Cerebellar nuclear complex (tissue), 1 donor: ENCODE measurements around the gene DCC.

ENCODE experiments used
- DNase-seq, 2 experiments: peaks; one replicate each; lab custom pipeline; 2025; lab: John Stamatoyannopoulos, UW

The DCC gene

DNA sequence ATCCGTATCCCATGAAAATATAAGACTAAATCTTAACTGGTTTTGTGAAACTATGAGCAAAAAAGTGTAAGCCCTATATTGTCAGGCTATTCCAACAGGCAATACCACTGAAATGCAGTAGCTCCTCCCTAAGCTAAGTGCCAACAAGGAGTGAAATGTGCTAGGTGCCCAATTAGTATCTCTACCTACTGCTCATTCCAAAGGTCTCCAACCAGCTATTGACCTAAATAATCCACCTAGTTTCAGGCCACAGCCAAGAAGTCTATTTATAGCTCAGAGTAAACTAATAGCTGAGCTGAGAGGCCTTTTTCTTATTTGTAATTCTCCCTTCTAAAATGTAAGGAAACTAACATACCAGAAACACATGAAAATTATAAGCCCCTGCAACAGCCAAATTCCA, 482.2 kb downstream of the DCC start:
- DNase-seq = peak; percentile 60 to 94

DNA sequence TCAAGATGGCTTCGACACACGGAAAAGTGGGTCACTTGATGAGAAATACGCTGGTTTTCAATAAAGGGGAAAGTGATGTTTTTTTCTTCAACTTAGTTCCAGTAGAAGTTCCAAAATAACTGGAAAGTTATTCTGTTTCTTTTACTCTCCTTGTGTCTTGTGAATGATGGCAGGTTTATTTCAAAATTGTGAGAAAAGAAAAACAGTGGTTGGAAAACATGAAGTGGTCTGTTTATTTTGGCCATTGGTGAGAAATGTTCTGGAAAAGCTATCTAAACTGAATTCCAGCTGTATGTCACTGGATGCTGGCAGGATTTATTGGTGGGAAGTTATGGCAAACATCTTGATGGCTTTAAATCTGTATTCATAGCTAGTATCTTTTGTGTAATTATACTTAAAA, 484.1 kb downstream of the DCC start:
- no peak for DNase-seq

DNA sequence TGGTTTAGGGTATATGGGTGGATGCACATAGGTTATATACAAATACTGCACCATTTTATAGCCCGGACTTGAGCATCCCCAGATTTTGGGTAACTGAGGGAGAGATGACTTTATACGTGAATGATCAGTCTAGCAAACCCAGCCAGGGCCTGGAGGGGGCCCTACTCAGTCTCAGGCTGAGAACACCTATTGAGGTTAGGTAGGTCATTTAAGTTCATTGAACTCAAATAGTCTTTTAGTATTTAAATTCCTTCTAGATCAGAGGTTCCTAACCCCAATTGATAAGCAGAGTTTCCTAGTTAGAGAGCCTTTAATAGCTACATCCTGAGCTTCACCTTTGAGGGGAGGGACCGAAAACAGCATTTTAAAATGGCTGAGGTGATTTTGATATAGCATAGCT, 487.0 kb downstream of the DCC start:
- DNase-seq = no peak

DNA sequence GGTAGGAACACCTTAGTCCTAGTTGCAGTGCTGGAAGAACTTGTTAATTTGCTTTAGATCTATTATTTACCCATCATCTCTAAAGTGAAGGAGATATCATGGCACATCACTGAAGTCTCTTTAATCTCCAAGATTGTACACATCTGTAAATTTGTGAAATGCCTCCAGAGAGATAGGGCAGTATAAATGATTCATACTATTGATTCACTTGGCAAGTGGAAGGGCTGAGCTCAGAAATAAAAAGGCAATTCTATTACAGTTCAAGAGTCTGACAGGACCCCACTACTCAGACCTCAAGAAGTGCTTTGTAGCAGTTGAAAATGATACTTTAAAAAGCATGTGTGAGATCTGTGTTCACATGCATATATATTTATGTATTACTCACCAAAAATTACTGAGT, 489.3 kb downstream of the DCC start:
- no peak for DNase-seq

DNA sequence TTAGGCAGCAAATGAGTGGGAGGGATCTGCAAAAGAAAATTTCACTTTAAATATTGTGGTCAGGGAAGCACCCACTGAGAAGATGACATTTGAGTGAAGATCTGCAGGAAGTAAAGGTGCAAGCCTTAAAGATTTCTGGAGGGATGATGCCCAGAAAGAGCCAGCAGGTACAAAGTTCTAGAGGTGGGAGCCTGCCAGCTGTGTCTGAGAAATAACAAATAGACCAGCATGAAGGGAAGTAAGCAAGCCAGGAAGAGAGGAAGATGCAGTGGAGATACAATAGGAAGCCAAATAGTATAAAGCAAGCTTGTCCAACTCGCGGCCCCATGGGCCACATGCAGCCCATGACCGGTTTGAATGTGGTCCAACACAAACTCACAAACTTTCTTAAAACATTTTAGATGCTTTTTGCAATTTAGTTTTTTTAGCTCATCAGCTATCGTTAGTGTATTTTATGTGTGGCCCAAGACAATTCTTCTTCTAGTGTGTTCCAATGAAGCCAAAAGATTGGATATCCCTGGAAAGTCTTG, 489.9 kb downstream of the DCC start:
- no peak for DNase-seq

DNA sequence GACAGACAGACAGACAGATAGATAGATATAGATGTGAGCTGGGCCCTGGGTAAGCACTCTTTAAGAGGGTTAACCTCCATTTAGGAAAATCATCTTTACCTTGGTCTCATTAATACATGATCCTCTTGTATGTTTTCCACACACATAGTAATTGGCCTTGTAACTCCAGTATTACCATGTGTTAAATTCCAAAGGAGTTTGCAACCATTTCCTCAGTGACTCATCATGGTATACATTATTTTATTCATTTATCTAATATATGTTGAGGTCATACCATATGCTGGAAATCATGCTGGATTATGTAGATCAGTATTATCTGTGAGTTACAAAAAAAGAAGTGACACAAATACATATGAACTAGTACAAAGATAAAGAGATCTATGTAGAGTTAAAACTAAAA, 504.3 kb downstream of the DCC start:
- DNase-seq = no peak

DNA sequence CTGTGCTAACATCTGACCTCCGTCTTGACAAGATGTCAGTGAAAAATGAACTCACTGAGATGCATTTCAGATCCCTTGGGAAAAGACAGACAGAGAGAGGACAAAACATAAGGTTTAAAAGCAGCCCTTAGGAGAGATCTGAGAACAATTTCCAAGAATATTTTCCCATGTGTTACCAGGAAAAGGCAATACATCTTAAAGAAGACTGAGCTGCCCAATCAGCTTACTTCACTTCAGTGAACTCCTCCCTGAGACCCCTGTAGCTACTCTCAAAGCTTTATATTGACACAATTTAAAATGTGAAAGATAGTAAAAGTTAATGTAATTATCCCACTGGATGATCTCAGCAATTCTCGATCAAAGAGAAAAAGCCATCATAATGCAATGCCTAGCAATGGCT, 505.0 kb downstream of the DCC start:
- DNase-seq = no peak

DNA sequence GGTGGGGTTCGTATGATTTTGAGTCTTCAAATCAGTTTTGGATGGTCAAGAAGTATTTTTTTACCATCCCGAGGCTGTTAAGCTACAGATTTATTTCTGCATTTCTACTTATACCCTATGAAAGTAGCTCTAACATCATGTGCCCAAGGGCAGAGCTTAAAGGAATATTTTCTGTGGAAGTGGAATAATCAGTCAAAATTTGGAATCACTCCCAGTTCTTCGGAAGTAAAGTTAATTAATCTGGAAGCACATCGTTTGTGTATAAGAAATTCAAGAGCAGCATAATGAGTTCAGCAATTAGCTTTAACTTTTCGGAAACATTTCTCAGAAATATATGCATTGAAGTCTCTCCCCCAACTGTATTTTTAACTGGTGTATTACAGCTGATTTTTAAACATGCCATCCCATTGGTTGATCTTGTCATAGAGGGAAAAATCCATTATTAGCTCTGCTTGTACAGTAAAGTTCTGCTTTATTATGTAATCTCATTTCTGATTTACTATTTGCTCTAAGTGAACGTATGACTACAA, 510.1 kb downstream of the DCC start:
- DNase-seq = no peak

DNA sequence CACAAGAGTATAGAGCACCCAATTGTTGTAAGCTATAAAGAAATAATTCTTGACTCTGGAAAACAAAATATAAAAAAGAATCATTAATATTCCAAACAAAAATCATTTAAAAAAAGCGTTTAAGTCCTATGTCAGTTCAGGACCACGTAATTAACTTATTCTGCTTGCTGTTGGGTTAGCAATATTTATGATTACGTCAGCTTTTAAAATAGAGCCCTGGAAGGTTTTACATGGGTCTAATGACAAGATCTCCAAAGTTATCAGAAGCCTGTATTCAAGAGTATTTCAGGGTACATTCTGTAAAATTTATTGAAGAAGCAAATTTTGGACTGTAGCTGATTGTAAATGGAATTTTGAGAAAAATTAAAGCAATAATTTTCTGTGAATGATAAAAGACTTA, 521.6 kb downstream of the DCC start:
- DNase-seq = no peak

DNA sequence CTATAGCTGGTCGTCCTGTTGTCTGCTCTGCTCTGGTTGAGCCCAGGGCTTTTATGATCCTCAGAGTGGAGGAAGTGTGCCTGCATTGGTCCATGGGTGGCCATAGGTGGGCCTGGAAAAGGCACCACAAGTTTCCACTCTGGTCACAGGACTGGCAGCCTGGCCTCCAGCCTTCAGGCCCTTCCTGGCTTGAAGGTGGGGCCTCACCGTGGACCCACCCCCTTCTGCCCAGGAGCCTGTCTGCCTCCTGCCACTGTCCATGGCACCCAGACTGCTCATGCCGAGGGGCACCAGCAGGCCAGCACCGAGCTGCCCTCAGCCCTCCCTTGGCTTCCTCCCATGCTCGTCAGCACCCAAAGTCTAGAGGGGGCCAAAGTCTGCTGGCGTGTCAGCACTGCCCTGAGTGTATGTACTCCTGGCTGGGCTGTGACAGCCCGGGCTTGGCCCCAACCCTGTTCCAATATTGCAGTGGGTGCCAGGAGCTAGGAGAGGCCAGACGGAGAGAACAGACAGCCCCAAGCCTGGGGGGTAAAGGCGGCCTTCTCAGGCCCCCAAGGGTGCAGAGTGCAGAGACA, 529.4 kb downstream of the DCC start:
- no peak for DNase-seq

DNA sequence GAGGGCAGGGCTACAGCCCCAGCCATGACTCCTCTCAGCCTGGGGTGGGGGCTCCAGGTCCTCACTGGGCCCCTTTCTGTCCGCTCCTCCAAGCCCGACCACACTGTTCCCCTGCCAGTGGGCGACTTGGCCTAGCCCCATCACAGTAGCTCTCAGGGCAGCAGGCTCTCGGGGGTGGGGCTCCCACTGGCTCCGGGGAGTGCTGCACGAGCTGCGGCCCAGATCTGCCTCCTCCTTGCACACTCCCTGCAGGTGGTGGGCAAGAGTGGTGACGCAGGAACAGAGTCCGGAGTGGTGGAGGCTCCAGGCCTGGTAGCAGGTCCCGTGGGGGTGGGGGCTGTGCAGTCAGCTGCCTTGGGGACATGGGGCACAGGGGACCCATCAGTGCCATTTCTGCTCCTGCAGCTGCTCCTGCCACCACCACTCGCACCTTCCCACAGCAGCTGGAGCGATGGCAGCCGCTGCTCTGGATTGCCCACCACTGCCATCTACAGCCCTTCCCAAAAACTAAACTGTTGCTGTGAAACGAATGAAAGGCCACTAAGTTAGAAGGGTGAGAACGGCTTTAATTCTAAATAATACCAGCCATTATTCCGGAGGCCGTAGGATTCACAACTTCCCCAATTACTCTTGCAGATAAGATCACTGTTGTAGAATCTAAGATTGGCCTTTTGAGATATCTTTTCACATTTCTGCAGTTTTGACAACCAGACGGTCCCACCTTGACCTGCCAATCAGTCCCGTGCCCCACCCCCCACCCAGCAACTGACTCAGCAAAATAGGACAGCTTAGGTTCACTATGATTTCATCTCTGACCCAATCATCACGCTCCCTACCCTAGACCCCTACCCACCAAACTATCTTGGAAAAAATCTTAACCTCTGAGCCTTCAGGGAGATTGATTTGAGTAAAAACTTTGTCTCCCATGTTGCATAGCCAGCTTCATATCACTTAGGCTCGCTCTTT, 530.2 kb downstream of the DCC start:
- no peak for DNase-seq

DNA sequence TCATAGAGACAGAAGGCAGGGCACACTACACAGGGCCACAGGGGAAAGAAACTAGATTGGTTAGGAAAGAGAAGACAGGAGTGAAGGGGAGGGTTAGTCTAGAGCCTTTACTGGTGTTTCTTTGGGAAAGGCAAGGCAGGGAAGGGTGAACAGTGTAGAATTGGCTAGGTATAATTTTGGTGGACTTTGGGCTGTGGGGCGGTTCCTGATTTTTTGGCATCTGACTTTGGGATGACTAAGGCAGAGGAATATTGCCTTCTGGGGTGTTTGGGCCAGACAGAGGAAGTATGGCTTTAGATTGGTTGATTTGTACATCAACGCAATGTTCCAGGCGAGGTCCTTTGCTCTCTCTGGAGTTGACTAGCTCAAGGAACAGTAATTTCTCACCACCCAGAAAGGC, 534.8 kb downstream of the DCC start:
- no peak for DNase-seq

DNA sequence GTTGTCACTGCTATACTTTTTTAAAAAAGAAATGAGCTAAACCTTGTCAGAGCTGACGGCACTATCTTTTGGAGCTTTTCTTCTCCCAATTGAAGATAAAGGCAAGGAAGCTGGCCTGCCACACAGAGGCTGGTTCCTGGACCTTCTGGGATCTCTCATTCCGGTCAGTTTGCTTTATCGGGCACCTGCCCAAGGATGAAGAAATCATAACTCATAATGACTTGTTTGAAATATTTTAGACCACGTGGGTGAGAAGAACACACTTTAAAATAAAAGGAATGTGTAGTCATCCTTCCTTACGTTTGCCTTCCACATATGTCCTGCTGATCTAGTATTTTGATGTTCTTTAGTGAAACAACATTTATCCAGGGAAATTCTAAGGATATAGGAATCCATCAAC, 535.7 kb downstream of the DCC start:
- no peak for DNase-seq

DNA sequence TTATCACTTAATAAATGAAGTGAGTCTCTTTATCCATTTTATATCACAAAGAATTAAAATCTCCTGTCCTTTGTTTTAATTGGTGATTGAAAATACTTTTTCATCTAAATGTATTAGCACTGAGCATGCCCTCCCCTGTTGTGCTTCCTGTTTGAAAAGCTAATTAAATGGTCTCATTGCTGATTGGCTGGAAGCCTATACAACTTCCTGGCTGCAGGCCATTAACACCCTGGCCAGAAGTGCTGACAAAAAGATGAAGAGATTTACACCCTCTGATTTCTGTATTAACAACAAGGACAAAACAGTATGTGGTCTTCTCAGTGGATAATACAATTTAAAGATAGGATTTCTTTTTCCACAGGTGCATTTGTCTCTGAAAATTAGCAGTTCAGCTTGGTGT, 548.0 kb downstream of the DCC start:
- DNase-seq = no peak

DNA sequence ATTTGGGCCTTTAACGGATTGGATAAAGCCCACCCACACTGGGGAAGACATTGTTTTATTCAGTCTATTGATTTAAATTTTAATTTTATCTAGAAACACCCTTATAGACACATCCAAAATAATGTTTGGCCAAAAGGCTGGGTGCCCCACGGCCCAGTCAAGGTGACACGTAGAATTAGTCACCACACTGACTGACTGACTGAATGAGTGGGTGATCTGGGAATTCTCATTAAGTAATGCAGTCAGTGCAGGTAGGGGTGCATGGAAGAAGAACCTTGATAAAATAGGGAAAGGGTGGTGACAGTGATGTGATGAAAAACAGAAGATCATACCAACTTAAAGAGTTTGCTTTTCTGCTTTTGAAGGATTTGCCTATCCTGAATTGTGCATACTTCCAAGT, 554.8 kb downstream of the DCC start:
- DNase-seq = no peak

DNA sequence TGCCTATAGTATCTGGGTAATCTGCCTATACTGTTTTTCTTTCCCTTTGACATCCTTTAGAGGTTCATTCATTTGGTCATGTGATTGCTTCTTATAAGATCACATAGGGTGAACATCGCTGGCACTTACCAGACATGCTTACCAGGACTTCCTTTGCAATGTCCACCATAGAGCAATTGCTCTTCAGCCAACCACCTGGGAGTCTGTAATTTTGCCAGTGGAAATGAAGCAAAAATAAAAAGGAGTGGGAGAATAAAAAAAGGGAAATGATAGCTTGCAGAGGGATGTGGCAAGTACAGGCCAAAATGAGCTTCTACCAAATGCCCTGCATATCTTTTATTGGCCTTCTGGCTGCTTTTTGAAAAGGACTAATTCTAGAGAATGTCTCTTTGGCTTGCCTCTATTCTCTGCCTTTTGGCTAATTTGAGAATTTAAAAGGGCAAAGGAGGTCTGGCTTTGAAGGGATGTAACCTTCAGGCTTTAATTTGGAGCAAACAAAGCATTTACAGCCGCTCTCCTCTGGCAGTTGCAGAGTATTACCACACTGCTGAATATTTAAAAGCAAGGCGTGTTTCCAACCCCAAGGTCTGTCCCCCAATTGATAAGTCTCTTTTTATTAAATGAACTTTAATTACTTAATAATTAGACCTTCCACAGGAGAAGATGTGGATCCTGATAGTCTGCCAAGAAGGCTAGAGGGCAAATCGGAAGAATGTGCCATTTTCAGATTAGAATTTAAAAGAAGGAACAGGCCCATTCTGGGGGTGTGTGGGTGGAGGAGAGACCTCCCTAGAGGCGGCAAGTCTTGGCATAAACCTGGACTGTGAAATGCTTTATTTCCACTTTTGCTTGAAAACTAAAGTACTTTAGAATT, 557.9 kb downstream of the DCC start:
- no peak for DNase-seq

DNA sequence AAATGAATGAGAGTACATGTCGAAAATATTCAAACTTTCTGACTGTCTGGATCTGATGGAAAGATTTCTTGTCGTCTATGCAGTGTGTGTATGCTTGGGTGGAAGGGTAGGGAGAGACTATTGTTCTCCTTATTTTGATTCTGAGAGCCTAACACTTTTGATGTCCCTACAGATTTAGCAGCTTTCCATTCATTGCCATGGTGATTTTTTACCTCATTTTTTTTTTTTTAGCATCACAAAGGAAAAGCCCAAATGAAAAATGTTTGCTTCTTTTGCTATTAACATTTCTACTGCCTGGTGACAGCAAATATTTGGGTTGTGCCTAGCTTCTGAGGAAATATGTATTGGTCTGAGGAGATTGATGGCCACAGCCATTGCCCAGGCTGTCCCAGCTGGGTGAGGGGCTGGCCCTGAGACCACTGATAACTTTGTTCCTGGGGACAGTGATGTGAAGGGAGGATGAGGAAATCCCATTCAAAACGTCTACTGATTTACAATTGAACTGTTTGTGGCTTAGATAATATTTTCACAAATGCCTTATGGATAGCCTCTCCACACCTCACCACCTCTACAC, 558.6 kb downstream of the DCC start:
- no peak for DNase-seq

DNA sequence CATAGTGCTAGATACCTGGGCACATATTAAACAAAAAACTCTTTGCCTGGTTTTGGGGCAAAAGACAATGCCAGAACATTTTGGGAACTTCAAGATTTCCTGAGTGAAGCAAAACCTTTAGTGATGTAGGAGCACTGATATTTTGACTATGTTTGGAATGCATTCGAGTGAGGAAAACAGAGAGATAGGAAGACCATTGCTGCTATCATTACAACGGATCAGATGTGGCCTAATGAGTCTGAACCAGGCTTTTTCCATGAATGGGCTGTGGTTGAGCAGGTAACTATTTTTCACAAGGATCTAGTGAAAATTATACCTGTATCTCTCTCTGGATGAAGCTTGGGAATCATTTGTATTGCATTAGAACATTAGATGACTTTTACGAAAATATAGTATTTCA, 562.2 kb downstream of the DCC start:
- no peak for DNase-seq

DNA sequence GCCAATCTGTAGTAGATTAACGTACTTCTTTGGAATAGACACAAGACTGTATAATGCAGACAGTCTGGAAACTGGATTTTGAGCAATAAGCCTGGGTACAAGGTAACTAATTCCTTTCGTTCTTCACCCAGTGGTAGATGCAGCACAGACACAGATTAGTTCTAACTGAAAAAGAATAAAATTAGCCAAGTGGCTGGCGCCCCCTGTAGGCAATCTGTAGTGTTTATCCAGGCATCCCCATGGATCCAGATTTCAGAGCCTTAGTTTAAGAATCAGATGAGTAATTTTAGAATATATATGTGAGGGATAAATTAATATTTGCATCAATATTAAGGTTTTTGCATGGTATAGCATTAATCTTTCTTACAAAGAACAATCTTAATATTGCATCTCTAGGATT, 563.9 kb downstream of the DCC start:
- no peak for DNase-seq

DNA sequence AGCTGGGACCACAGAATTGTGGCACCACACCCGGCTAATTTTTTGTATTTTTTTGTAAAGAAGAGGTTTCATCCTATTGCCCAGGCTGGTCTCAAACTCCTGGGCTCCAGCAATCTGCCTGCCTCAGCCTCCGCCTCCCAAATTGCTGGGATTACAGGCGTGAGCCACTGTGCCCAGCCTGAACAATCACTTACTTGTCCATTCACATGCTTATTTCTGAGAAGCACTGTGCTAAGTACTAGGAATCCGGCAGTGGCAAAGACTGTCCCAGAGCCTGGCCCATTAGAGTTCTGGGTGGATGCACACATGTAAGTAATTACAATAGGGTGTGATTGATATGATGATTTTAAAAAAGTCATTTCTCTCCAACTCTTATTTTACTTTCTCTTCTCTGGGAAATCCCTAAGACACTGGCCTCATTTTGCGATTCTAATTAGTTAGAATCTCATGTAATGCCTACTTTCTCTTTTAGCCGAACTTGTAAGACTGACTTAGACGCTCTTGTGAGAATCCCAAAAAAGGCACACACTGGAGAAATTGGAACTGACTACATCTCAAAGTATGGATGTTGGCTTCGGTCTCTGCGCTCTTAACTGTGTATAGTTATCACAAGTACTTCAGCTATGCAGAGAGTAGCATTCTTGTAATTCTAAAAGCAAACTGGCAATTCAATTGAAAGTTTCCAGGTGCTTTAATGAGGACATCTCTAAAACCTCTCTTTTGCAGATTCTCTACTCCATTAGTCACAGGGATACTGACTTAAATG, 567.7 kb downstream of the DCC start:
- DNase-seq = no peak

DNA sequence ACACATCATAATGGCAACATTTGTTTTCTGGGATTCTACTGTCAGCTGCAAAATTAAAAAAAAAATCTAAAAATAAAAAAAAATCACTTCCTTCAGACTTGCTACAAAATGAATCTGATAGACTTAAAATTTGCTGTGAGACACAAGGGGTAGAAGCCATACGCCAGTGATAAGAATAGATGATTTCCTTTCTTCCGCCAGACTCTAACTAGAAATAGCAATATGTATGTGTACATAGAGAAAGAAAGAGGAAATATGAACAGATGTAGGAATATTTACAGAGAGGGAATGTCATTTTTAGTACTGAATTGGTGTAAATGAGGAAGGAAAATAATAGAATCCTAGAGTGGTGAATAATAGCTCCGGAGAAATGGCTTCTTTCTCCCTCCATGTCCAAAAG, 574.2 kb downstream of the DCC start:
- DNase-seq = no peak
